Activated CD4-positive, alpha-beta T cell treated with anti-CD3 and anti-CD28 coated beads for 48 hours (primary cell): Measurements from ENCODE around the gene PCSK2.

Experiments
- DNase-seq: peaks from one replicate; pipeline ENCODE4 v3.0.0-alpha.2; 2020

The PCSK2 gene

GRCh38 chr20:17343656-17344452 lies 117.0 kb downstream of the PCSK2 start:
- DNase-seq = no peak

- DNase-seq = no peak
Measured at GRCh38 chr20:17344790-17345189, 118.0 kb downstream of the PCSK2 start.

DNA sequence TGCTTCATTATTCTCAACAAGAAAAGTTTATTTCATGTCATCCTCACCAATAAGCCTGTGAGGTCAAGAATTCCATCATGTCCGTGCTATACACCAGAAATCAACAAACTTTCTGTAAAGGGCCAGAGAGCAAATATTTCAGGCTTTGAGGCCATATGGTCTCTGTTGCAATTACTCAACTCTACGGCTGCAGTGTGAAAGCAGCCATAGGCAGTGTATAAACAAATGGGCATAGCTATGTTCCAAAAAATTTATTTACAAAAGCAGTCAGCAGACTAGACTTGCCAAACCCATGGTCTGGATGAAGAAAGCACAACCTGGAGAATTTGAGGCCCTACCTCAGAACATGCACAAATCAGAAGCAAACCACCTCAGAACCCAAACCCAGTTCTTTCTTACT lies 118.5 kb downstream of the PCSK2 start:
- DNase-seq = no peak

DNA sequence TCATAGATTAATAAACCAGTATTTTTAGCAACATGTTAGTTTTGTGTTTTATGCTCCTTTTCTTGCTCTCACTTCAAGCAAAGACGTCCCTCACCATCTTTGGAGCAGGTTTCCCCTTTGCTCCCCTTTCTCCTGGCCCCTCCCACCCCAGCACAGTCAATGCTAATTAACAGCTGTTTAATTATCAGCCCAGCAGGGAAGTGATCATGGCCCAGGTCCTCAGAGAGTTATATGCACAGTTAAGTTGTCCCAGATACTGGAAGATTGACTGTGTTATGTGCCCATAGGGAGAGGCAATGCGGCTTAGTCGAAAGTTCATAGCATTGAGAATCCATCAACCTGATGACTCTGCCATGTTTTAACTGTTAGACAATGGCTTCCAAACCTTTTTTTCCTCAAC lies 123.5 kb downstream of the PCSK2 start:
- DNase-seq = no peak

DNA sequence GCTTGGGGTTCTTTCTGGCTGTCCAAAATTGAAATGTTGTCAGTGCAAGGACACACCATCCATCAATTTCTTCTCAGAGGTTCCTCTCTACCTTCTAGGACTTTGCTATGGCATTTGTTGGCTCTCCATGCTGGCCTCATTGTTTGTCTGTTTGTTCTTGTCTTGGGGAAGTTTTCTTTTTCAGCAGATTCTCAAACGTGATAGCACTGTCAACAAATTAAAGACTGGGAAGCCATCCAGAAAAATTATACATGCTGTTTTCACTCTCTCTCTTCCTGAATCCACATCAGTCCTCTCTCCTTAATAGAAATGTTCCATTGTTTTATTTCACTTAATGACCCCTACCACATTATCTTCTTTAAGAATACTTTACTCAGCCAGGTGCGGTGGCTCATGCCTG lies 130.4 kb downstream of the PCSK2 start:
- DNase-seq = no peak

DNA sequence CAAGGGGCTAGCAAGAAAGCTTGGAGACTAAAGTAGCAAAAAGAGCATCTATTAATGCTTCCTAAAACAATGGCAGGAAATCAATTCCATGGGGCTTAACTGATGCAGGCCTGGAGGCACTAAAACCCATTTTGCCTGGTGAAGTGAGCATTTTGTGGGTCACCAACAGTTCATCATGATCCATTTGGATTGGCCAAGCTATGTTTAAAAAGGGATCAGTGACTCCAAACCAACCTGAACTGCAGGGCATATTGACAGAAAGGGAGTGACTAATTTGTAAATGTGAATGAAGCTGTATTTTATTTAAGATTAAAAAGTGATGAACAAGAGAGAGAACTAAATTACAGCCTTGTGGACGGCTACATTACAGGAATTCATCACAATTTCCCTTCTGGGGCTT lies 132.0 kb downstream of the PCSK2 start:
- DNase-seq = no peak

DNA sequence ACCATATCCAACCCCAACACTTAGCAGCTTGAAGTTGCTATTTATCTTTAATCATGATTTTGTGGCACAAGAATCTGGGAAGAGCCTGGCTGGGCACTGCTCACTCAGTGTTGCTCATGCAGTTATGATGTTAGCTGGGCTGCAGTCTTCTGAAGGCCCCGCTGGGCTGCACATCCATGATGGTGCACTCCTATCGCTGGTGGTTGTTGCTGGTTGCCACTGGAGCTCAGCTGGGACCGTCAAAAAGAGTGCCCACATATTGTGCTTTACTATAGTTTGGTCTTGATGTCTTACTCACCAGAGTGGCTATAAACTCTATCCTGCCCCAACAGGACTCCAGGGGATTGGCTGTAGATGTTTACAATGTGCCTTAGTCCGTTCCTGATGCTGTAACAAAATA lies 137.8 kb downstream of the PCSK2 start:
- no peak for DNase-seq

DNA sequence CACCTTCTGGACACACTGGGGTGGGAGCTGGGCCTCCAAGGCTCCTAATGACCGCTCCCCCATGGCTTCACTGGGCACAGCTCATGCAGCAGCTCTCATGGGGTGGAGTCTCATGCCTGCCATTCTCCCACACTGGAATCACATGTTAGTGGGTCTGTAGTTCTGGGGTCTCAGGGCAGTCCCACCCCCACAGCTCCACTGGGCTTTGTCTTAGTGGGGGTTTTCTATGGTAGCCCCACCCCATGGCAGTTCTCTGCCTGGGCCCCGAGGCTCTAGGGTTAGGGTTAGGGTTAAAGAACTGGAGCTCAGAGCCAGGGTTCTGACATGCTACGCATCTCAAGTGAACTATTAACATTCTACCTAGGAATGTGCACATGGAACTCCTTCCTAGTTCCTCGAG lies 139.0 kb downstream of the PCSK2 start:
- DNase-seq = no peak

- no peak for DNase-seq
Measured at GRCh38 chr20:17369506-17369905, 142.7 kb downstream of the PCSK2 start.

DNA sequence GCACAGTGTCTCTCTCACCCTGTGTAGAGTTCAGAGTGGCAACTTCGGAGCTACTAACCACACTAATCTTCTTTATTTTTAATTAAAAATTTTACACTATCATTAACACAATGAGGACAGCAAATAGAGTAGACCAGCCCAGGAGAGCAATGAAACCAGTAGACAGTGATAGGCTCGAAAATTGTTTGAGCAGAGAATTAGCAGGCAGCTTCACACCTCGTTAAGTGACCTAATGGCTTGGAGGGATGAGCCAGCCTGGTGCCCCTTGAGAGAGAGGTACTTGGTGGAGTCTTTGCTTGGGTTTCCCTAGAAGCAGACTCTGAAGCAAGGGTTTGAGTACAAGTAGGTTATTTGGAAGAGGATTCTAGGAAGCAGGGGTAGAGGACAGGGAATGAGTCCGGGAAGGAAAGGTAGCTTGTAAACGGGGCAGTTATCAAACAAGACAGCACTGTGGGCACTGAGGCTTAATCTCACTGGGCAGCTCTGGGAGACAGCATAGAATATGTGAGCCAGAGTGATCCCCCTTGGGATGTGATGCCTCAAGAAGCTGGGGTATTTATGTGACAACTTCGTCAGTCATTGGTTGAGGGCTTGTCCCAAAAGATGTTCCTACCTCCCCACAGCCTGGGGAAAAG lies 146.1 kb downstream of the PCSK2 start:
- no peak for DNase-seq

GRCh38 chr20:17374086-17374485 lies 147.2 kb downstream of the PCSK2 start:
- no peak for DNase-seq

- DNase-seq = no peak
Measured at GRCh38 chr20:17376031-17376430, 149.2 kb downstream of the PCSK2 start.

- DNase-seq = no peak
Measured at GRCh38 chr20:17377231-17377630, 150.4 kb downstream of the PCSK2 start.

GRCh38 chr20:17379651-17380050 lies 152.8 kb downstream of the PCSK2 start:
- DNase-seq = no peak

GRCh38 chr20:17380801-17381200 lies 154.0 kb downstream of the PCSK2 start:
- DNase-seq = no peak

- DNase-seq = no peak
Measured at GRCh38 chr20:17381724-17382123, 154.9 kb downstream of the PCSK2 start.

- no peak for DNase-seq
Measured at GRCh38 chr20:17385798-17386197, 159.0 kb downstream of the PCSK2 start.

DNA sequence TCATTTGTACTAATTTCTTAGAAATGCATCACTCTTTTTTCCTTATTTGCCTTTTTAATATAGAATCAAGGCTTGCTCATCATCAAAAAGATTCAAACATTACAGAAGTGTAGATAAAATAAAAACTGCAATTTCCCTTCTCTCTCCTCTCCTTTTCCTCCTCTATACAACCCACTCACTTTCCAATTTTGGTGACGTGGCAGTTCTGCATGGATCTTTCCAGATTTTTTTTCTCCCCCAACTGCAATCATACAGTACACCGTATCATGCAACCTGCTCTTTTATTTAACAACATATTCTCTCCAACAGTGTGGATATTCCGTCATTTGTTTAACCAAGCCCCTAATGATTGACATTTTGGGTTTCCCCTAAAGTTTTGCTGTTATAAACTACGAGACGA lies 163.8 kb downstream of the PCSK2 start:
- no peak for DNase-seq

DNA sequence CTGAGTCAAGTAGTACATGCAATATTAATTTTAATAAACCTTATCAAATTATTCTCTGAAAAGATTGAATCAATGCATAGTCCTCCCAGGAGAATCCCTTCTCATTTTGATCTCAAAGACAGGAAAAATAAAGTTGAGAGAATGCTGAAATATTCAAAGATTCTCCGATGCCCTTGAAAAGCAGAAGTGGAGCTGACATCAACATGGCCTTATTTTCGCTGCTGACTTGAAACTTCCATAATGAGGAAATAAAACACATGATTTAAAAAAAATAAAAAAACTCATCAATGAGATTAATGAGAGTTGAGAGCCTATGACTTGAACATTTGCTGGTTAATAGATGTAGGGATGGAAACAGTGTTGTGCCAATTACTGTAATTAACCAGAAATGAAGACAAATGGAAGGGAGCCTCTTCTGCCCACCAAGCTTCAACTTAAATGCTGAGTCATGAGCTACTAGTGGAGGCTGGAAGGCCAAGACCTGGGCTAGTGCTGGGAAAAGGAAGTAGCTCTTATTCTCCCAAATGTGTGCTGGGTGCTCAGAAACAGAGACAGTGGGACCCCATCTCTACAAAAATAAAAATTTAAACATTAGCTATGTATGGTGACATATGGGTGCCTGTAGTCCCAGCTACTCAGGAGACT lies 164.4 kb downstream of the PCSK2 start:
- no peak for DNase-seq

GRCh38 chr20:17394411-17394810 lies 167.6 kb downstream of the PCSK2 start:
- DNase-seq = no peak

GRCh38 chr20:17395729-17396128 lies 168.9 kb downstream of the PCSK2 start:
- DNase-seq = no peak

DNA sequence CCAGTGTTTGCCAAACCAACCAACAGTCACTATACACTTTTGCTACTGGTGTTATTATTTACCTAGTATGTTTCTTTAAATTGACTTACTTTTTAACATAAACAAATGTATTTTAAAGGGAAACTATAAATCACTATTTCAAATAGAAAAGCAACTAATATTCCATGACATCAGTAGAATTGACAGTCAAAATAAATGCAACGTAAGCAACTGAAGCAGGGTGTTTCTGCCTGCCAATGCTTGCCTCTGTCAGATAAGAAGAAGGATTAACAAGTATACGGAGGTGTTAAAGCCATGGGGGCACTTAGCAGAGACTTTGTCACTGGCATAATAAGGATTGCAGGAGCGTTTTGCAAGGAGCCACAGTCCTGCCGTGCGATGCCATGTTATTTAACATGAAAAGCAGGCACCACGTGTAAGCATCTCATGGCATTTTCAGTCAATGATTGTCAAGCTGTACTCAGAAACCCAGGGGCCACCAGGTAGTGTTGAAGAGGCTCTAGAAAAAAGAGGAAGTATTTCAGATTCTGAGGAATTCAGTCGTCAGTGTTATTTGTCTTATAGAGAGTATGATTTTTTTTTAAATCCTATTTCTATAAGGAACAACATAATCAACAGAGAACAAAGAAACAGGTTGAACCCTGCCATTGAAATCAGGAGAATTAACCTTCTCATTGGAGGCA lies 172.6 kb downstream of the PCSK2 start:
- no peak for DNase-seq

DNA sequence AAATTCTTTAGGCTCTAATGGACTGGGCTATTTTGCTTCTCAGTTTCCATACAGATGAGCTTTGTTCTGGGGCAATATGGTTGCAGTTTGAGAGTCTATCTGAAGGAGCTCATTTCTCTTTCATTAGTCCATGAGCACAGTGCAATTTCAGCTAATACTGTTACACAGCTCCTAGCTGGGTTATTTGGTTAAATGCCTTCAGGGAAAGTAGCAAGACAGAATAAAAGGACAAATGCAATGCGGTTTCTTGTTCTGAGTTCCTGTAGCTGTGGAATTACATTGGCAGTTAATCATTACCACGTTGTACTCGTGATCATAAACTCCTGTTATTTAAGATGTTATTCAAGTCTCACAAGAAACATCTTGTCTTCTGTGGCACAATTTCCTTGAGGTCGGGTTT lies 176.6 kb downstream of the PCSK2 start:
- DNase-seq = no peak
